ENCODE measurements around the gene ATF7IP2.

The ATF7IP2 gene

DNA sequence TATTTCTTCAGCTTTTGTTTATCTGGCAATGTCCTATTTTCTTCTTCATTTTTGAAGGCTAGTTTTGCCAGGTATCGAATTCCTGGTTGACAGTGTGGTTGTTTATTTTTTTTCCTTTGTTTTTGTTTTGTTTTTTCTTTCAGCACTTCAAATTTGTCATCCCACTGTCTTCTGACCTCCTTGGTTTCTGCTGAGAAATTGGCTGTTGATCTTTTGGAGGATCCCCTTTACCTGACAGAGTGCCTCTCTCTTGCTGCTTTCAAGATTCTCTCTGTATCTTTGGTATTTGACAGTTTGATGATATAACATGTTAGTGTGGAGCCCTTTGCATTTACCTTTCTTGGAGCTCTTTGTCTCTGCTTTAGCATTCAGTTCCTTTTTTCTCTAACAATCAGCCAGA, 9.6 kb upstream of the ATF7IP2 start:
- no peak overlapping the region for H4K91ac ChIP-seq (ENCODE audit: low read depth, low read length, poor library complexity)
- DNase-seq (ENCODE audit: low spot score), result no peak
- WGBS, 2 donors (ENCODE audit: extremely low coverage in 2 of 2, insufficient read length in 2 of 2, insufficient replicate concordance in 1 of 2), result no CpG with 5 or more reads among the region's 1 CpG

DNA sequence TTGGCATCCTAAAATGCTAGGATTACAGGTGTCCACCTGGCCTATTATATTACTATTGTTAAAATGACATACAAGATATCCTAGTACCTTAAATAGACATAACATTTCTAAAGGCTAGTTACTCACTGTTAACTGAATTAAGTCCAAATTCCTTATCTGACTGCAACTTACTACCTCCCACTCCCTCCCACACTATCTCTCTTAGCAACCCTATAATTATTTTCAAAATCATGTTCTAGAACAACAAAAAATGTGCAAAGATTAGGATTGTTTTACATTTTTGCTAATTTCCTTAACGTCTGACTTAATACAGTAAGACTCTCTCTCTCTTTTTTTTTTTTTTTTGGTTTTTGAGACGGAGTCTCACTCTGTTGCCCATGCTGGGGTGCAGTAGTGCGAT, 2.2 kb upstream of the ATF7IP2 start:
- Histone ChIP-seq H3K23ac (ENCODE audit: low read depth, low read length, poor library complexity) (no peak overlapping the region), H3K4me2 (ENCODE audit: insufficient read depth, low read length, poor library complexity, severe bottlenecking) (no peak overlapping the region), H3K27ac (replicated peaks; ENCODE audit: low read length) (no peak overlapping the region), H4K8ac (ENCODE audit: low read depth, low read length) (no peak overlapping the region), H2BK12ac (ENCODE audit: low read length) (no peak overlapping the region), H2BK5ac (ENCODE audit: low read length) (no peak overlapping the region), H3K4ac (ENCODE audit: low read length) (no peak overlapping the region), H3K14ac (ENCODE audit: low read length) (no peak overlapping the region), H3K27me3 (ENCODE audit: control insufficient read depth in 3 of 3, insufficient read depth in 3 of 3, low read depth in 1 of 3, low read length in 3 of 3) (no peaks in the 10 kb centered on the region), H2BK15ac (ENCODE audit: low read length) (no peak overlapping the region), H3K4me1 (ENCODE audit: control insufficient read depth in 2 of 2, insufficient read depth in 1 of 2, low read depth in 1 of 2, low read length in 2 of 2) (peaks cover 0 to 3% of the 10 kb centered on the region in 2 donors), H2BK120ac (ENCODE audit: low read depth, low read length) (no peak overlapping the region), H3K18ac (ENCODE audit: low read length) (no peak overlapping the region), H3K4me3 (ENCODE audit: low read length in 2 of 2) (no peak overlapping the region), H3K9ac (ENCODE audit: low read depth, low read length, poor library complexity) (no peak overlapping the region), H3K79me1 (ENCODE audit: low read depth, low read length) (no peaks in the 10 kb centered on the region), H2AK5ac (ENCODE audit: low read depth, low read length) (no peak overlapping the region), H4K91ac (ENCODE audit: low read depth, low read length, poor library complexity) (no peak overlapping the region), H3K9me3 (replicated peaks in 1 of 2; ENCODE audit: control insufficient read depth in 2 of 2, insufficient read depth in 1 of 2, low read depth in 1 of 2, low read length in 2 of 2) (peaks cover 4 to 13% of the 10 kb centered on the region in 2 donors), H3K36me3 (replicated peaks in 1 of 2; ENCODE audit: control insufficient read depth in 2 of 2, insufficient read depth in 2 of 2, low read length in 2 of 2) (peaks cover 3 to 10% of the 10 kb centered on the region in 2 donors), H2AFZ (ENCODE audit: low read length) (no peak overlapping the region)
- DNase-seq (ENCODE audit: low spot score), result no peak
- no CpG with 5 or more reads among the region's 3 CpGs for WGBS, 2 donors (ENCODE audit: extremely low coverage in 2 of 2, insufficient read length in 2 of 2, insufficient replicate concordance in 1 of 2)

More for the DNA sequence above, 9.6 kb upstream of the ATF7IP2 start:
- Histone ChIP-seq H3K4ac (ENCODE audit: low read length) (no peak overlapping the region), H3K79me1 (ENCODE audit: low read depth, low read length) (no peaks in the 10 kb centered on the region), H2BK120ac (ENCODE audit: low read depth, low read length) (no peak overlapping the region), H3K4me3 (ENCODE audit: low read length in 2 of 2) (no peak overlapping the region), H2BK15ac (ENCODE audit: low read length) (no peak overlapping the region), H3K14ac (ENCODE audit: low read length) (no peak overlapping the region), H3K36me3 (replicated peaks in 1 of 2; ENCODE audit: control insufficient read depth in 2 of 2, insufficient read depth in 2 of 2, low read length in 2 of 2) (no peaks in the 10 kb centered on the region), H2BK5ac (ENCODE audit: low read length) (no peak overlapping the region), H4K8ac (ENCODE audit: low read depth, low read length) (no peak overlapping the region), H2AFZ (ENCODE audit: low read length) (no peak overlapping the region), H3K4me2 (ENCODE audit: insufficient read depth, low read length, poor library complexity, severe bottlenecking) (no peak overlapping the region), H3K9me3 (replicated peaks in 1 of 2; ENCODE audit: control insufficient read depth in 2 of 2, insufficient read depth in 1 of 2, low read depth in 1 of 2, low read length in 2 of 2) (no peaks in the 10 kb centered on the region), H3K9ac (ENCODE audit: low read depth, low read length, poor library complexity) (no peak overlapping the region), H3K4me1 (ENCODE audit: control insufficient read depth in 2 of 2, insufficient read depth in 1 of 2, low read depth in 1 of 2, low read length in 2 of 2) (no peaks in the 10 kb centered on the region), H3K23ac (ENCODE audit: low read depth, low read length, poor library complexity) (no peak overlapping the region), H3K18ac (ENCODE audit: low read length) (no peak overlapping the region), H2AK5ac (ENCODE audit: low read depth, low read length) (no peak overlapping the region), H3K27ac (replicated peaks; ENCODE audit: low read length) (no peak overlapping the region), H2BK12ac (ENCODE audit: low read length) (no peak overlapping the region), H3K27me3 (ENCODE audit: control insufficient read depth in 3 of 3, insufficient read depth in 3 of 3, low read depth in 1 of 3, low read length in 3 of 3) (peaks cover 0 to 2% (median 0%) of the 10 kb centered on the region in 3 experiments)

DNA sequence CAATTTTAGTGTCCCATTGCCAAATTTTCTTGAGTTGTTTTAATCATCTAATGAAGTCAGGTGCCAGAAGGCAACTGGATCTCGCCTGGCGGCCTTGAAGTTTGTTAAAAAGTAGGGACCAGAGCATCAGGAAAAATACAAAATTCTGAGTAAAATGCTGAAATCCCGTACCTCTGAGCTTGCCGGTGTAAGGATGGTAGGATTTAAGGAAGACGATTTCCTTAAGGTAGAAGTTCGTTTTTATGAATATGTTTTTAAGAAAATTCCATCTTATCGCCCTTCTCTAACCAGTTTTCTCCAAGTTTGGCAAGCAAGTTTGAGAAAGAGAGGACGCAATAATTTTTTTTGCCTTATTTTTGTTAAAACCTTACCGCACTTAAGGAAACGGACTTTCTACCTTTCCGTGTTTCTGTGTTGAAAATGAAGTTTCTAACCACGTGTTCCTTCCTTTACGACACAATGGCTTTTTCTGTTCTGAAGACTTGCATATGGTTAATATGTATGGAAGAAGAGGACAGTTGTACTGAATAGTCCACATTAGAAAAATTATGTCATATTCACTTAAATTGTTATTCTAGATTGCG, 748 bp downstream of the ATF7IP2 start:
- Histone ChIP-seq H2AK5ac (ENCODE audit: low read depth, low read length) (no peak overlapping the region), H2BK5ac (ENCODE audit: low read length) (no peak overlapping the region), H3K18ac (ENCODE audit: low read length) (no peak overlapping the region), H3K14ac (ENCODE audit: low read length) (no peak overlapping the region), H2BK15ac (ENCODE audit: low read length) (no peak overlapping the region), H3K4me3 (ENCODE audit: low read length in 2 of 2) (peak overlapping the region; percentile 75 to 89), H3K4me1 (ENCODE audit: control insufficient read depth in 2 of 2, insufficient read depth in 1 of 2, low read depth in 1 of 2, low read length in 2 of 2) (peaks cover 0 to 3% of the 10 kb centered on the region in 2 donors), H2BK120ac (ENCODE audit: low read depth, low read length) (peak overlapping the region; percentile 61), H2BK12ac (ENCODE audit: low read length) (no peak overlapping the region), H3K79me1 (ENCODE audit: low read depth, low read length) (no peaks in the 10 kb centered on the region), H3K9me3 (replicated peaks in 1 of 2; ENCODE audit: control insufficient read depth in 2 of 2, insufficient read depth in 1 of 2, low read depth in 1 of 2, low read length in 2 of 2) (peaks cover 4 to 28% of the 10 kb centered on the region in 2 donors), H3K23ac (ENCODE audit: low read depth, low read length, poor library complexity) (no peak overlapping the region), H3K4me2 (ENCODE audit: insufficient read depth, low read length, poor library complexity, severe bottlenecking) (peak overlapping the region; percentile 69), H3K4ac (ENCODE audit: low read length) (no peak overlapping the region), H3K27me3 (ENCODE audit: control insufficient read depth in 3 of 3, insufficient read depth in 3 of 3, low read depth in 1 of 3, low read length in 3 of 3) (no peaks in the 10 kb centered on the region), H3K27ac (replicated peaks; ENCODE audit: low read length) (no peak overlapping the region), H3K9ac (ENCODE audit: low read depth, low read length, poor library complexity) (no peak overlapping the region), H3K36me3 (replicated peaks in 1 of 2; ENCODE audit: control insufficient read depth in 2 of 2, insufficient read depth in 2 of 2, low read length in 2 of 2) (peaks cover 3 to 30% of the 10 kb centered on the region in 2 donors), H2AFZ (ENCODE audit: low read length) (peak overlapping the region; percentile 93), H4K8ac (ENCODE audit: low read depth, low read length) (no peak overlapping the region), H4K91ac (ENCODE audit: low read depth, low read length, poor library complexity) (no peak overlapping the region)
- no peak for DNase-seq (ENCODE audit: low spot score)
- no CpG with 5 or more reads among the region's 14 CpGs for WGBS, 2 donors (ENCODE audit: extremely low coverage in 2 of 2, insufficient read length in 2 of 2, insufficient replicate concordance in 1 of 2)

DNA sequence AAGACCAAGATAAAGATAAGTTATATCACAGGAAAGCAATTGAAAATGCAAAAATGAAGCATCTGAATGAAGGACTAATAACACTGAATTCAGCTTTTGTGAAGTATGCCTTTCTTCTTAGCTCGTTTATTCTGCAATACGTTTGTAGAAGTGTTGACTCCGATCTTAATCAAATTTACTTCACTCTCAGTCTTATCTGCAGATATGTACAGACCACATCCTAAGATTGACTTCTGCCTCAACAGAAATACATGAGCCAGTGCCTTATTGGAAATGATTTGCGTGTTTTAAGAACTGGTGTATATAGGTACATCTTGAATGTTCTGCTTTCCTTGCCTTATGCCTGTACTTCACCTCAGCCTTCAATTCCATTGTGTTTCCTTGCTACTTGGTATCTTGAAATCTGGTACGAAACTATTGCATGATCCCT, 1.3 kb downstream of the ATF7IP2 start:
- H4K8ac ChIP-seq (ENCODE audit: low read depth, low read length), result no peak overlapping the region
- peak overlapping the region; percentile 93 for H2AFZ ChIP-seq (ENCODE audit: low read length)
- no peak overlapping the region for H3K18ac ChIP-seq (ENCODE audit: low read length)
- no peak overlapping the region for H2BK120ac ChIP-seq (ENCODE audit: low read depth, low read length)
- WGBS, 2 donors (ENCODE audit: extremely low coverage in 2 of 2, insufficient read length in 2 of 2, insufficient replicate concordance in 1 of 2), result no CpG with 5 or more reads among the region's 5 CpGs
- no peak overlapping the region for H3K4me2 ChIP-seq (ENCODE audit: insufficient read depth, low read length, poor library complexity, severe bottlenecking)
- no peak overlapping the region for H4K91ac ChIP-seq (ENCODE audit: low read depth, low read length, poor library complexity)
- H3K27ac ChIP-seq (replicated peaks; ENCODE audit: low read length), result no peak overlapping the region
- H2AK5ac ChIP-seq (ENCODE audit: low read depth, low read length), result no peak overlapping the region
- no peak overlapping the region for H3K14ac ChIP-seq (ENCODE audit: low read length)
- no peak overlapping the region for H2BK15ac ChIP-seq (ENCODE audit: low read length)
- no peak overlapping the region for H3K4ac ChIP-seq (ENCODE audit: low read length)
- H3K9me3 ChIP-seq (replicated peaks in 1 of 2; ENCODE audit: control insufficient read depth in 2 of 2, insufficient read depth in 1 of 2, low read depth in 1 of 2, low read length in 2 of 2), result peaks cover 4 to 28% of the 10 kb centered on the region in 2 donors
- no peaks in the 10 kb centered on the region for H3K27me3 ChIP-seq (ENCODE audit: control insufficient read depth in 3 of 3, insufficient read depth in 3 of 3, low read depth in 1 of 3, low read length in 3 of 3)
- peak overlapping the region in 1 of 2 donors; percentile 75 for H3K4me3 ChIP-seq (ENCODE audit: low read length in 2 of 2)
- H3K23ac ChIP-seq (ENCODE audit: low read depth, low read length, poor library complexity), result no peak overlapping the region
- no peak overlapping the region for H2BK5ac ChIP-seq (ENCODE audit: low read length)
- no peak overlapping the region for H3K9ac ChIP-seq (ENCODE audit: low read depth, low read length, poor library complexity)
- H3K4me1 ChIP-seq (ENCODE audit: control insufficient read depth in 2 of 2, insufficient read depth in 1 of 2, low read depth in 1 of 2, low read length in 2 of 2), result peaks cover 0 to 3% of the 10 kb centered on the region in 2 donors
- no peak overlapping the region for H2BK12ac ChIP-seq (ENCODE audit: low read length)
- peaks cover 3 to 32% of the 10 kb centered on the region in 2 donors for H3K36me3 ChIP-seq (replicated peaks in 1 of 2; ENCODE audit: control insufficient read depth in 2 of 2, insufficient read depth in 2 of 2, low read length in 2 of 2)
- DNase-seq (ENCODE audit: low spot score), result no peak
- H3K79me1 ChIP-seq (ENCODE audit: low read depth, low read length), result no peaks in the 10 kb centered on the region

Data from neuronal stem cell (in vitro differentiated cells).